ENCODE measurements around the gene TK1. TPM values are rescaled to one million over a fixed set of nuclear protein-coding genes. Genes with fewer than 3 reads are reported as not detected.

TK1 gene
- total RNA-seq, 1 donor from 2014 or later = 6.6 TPM

DNA sequence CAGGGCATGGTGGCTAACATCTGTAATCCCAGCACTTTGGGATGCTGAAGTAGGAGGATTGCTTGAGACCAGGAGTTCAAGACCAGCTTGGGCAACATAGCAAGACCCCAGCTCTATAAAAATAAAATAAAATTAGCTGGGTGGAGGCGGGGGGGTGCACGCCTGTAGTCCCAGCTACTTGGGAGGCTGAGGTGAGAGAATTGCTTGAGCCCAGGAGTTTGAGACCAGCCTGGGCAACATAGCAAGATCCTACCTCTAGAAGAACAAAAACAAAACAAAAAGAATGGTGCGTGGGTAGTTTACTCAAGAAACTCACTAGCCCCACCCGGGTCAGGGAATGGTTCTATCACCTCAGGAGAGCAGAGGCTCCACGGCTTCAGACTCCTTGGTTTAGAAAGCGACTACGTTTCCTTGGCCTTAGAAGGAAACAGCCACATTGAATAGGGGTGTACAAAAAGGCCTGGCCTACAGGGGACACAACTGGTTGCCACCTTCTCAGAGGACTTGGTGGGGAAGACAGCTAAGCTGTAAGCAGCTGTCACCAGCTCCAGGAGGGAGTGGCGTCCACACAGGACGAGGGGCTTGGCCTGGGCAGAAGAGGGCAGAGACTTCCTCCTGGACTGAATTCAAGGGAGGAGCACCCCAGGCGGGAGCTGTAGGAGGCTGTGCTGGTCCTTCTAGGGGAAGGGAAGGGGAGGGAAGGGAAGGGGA, 716 bp downstream of the TK1 start:
- H3K27me3 ChIP-seq (ENCODE audit: low read depth) = no peaks in the 10 kb centered on the region
- H3K27ac ChIP-seq = peak overlapping the region; percentile 56
- DNase-seq = peak; percentile 75
- H3K9me3 ChIP-seq = no peaks in the 10 kb centered on the region
- no peak for TF ChIP-seq CTCF (IDR thresholded peaks at IDR 0.05)
- no peak overlapping the region for H3K4me3 ChIP-seq
- H3K4me1 ChIP-seq = peaks cover 54% of the 10 kb centered on the region
- peak; percentile 49 to 63 for ATAC-seq
- peaks cover 5% of the 10 kb centered on the region for H3K36me3 ChIP-seq
- intact Hi-C loops (cut with DNase I) = no loop called here

- ATAC-seq (peak in 1 of 2 donors; percentile 1), DNase-seq (no peak)
- Histone ChIP-seq H3K36me3 (no peaks in the 10 kb centered on the region), H3K27ac (no peak overlapping the region), H3K4me1 (peaks cover 63% of the 10 kb centered on the region), H3K9me3 (no peaks in the 10 kb centered on the region), H3K27me3 (ENCODE audit: low read depth) (no peaks in the 10 kb centered on the region), H3K4me3 (no peak overlapping the region)
- intact Hi-C loops (cut with DNase I) = no loop called here
- TF ChIP-seq CTCF (IDR thresholded peaks at IDR 0.05) = no peak
Observed at GRCh38 chr17:78184868-78185267, 2.0 kb downstream of the TK1 start.

GRCh38 chr17:78184351-78184750, 2.5 kb downstream of the TK1 start:
- TF ChIP-seq CTCF (IDR thresholded peaks at IDR 0.05) = no peak
- Histone ChIP-seq H3K4me1 (peaks cover 63% of the 10 kb centered on the region), H3K27me3 (ENCODE audit: low read depth) (no peaks in the 10 kb centered on the region), H3K36me3 (no peaks in the 10 kb centered on the region), H3K27ac (no peak overlapping the region), H3K4me3 (no peak overlapping the region), H3K9me3 (no peaks in the 10 kb centered on the region)
- ATAC-seq = no peak
- intact Hi-C loops (cut with DNase I) = no loop called here
- no peak for DNase-seq

- no peak for TF ChIP-seq CTCF (IDR thresholded peaks at IDR 0.05)
- H3K4me3 ChIP-seq = no peak overlapping the region
- no peak overlapping the region for H3K27ac ChIP-seq
- peaks cover 66% of the 10 kb centered on the region for H3K4me1 ChIP-seq
- H3K27me3 ChIP-seq (ENCODE audit: low read depth) = no peaks in the 10 kb centered on the region
- DNase-seq (no peak), ATAC-seq (no peak)
- no peaks in the 10 kb centered on the region for H3K9me3 ChIP-seq
- H3K36me3 ChIP-seq = no peaks in the 10 kb centered on the region
- intact Hi-C loops (cut with DNase I) = no loop called here
Observed at GRCh38 chr17:78183916-78184315, 2.9 kb downstream of the TK1 start.

DNA sequence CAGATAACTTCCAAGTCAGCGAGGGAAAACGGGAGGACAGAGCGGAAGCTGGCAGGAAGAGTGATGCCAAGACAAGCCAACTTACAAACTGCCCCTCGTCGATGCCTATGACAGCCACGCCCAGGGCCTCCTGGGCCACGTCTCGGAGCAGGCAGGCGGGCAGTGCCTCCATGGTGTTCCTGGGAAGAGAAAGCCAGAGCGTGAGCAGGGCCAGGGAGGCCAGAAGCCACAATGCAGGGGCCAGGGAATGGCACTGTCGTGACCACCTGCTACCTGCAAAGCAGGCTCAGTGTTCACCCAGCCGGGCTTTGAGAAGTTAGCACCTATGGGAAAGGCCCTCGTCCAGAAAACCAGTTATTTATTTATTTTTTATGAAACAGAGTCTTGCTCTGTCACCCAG, 4.3 kb downstream of the TK1 start:
- DNase-seq (no peak), ATAC-seq (no peak)
- H3K4me1 ChIP-seq = peaks cover 55% of the 10 kb centered on the region
- no peaks in the 10 kb centered on the region for H3K36me3 ChIP-seq
- intact Hi-C loops (cut with DNase I) = no loop called here
- H3K27me3 ChIP-seq (ENCODE audit: low read depth) = no peaks in the 10 kb centered on the region
- no peak overlapping the region for H3K4me3 ChIP-seq
- no peak overlapping the region for H3K27ac ChIP-seq
- TF ChIP-seq CTCF (IDR thresholded peaks at IDR 0.05) = no peak
- H3K9me3 ChIP-seq = no peaks in the 10 kb centered on the region
